Testis (tissue), 3 donors: Measurements from ENCODE around the gene MAP1B. TPM values are rescaled to one million over a fixed set of nuclear protein-coding genes. Genes with fewer than 3 reads are reported as not detected.

Experiments
- DNase-seq: peaks from one replicate; pipeline ENCODE4 v3.0.0-alpha.2; 2019
- H3K27ac ChIP-seq, 2 donors: fragments of 200-600 bp; sonication (generic); one replicate each; pipeline ENCODE4 v1.5.1; 2019
- H3K27me3 ChIP-seq: fragments of 200-600 bp; sonication (generic); one replicate; pipeline ENCODE4 v1.5.1; 2019
- H3K36me3 ChIP-seq: fragments of 200-600 bp; sonication (generic); one replicate; pipeline ENCODE4 v1.5.1; 2017; ENCODE audit warnings: low read depth; ENCODE audit errors: missing control alignments
- H3K4me1 ChIP-seq: fragments of 200-600 bp; sonication (generic); one replicate; pipeline ENCODE4 v1.5.1; 2019
- H3K4me3 ChIP-seq, 2 donors: fragments of 200-600 bp; sonication (generic); one replicate each; pipeline ENCODE4 v1.5.1; 2017 to 2019
- H3K9me3 ChIP-seq: fragments of 200-600 bp; sonication (generic); one replicate; pipeline ENCODE4 v1.5.1; 2017
- CTCF ChIP-seq, 3 experiments: fragments of 450-650 bp in 2 of 3; fragments of 200-600 bp in 1 of 3; sonication (generic) in 1 of 3; IDR thresholded peaks; one replicate each; pipeline ENCODE4 v1.5.1; 2016 to 2019; ENCODE audit warnings: antibody characterized with exemption in 3 of 3, mild to moderate bottlenecking in 2 of 3, moderate library complexity in 1 of 3
- POLR2A ChIP-seq: fragments of 450-650 bp; IDR thresholded peaks from one replicate; pipeline ENCODE4 v1.6.1; 2017; ENCODE audit warnings: antibody characterized with exemption, mild to moderate bottlenecking, moderate library complexity
- WGBS, 2 donors: methylation state at CpG; one replicate each; pipeline ENCODE4 v1.1.5; 2018; 5-methylcytosine and 5-hydroxymethylcytosine counted together
- intact Hi-C: fragments of 100-400 bp; cut with DNase I; formaldehyde crosslinking; loops from one replicate; pipeline ENCODE4 v1.15.1; 2023; ENCODE audit warnings: low total_unique reads
- polyA plus RNA-seq: library from polyadenylated mRNA; stranded (reverse); fragments of 350-450 nt; fragmentation: Illumina TruSeq; extraction: RNeasy Lipid Tissue Mini Kit (QIAGEN cat#74804); gene quantifications from one replicate; pipeline ENCODE4 v1.2.3, GENCODE V29; 2014; ENCODE audit warnings: low read depth, low replicate concordance; ENCODE audit not compliant: insufficient read depth
- total RNA-seq, 2 donors: library from RNA; depleted of rRNA; stranded (reverse); fragments of >200 nt; gene quantifications; one replicate each; pipeline ENCODE4 v1.2.3, GENCODE V29; 2016

The MAP1B gene
- total and polyA plus RNA-seq, 3 donors from 2014 or later, result 20.1 to 584 (median 431) TPM

GRCh38 chr5:72110394-72111013, 3.2 kb downstream of the MAP1B start:
- H3K36me3 ChIP-seq, result no peaks in the 10 kb centered on the region
- TF ChIP-seq CTCF (IDR thresholded peaks at IDR 0.05), result no peak
- no peak for TF ChIP-seq POLR2A
- H3K27me3 ChIP-seq, result no peaks in the 10 kb centered on the region
- no peaks in the 10 kb centered on the region for H3K9me3 ChIP-seq
- intact Hi-C loops, result no loop called here
- peak overlapping the region; percentile 29 to 58 for H3K27ac ChIP-seq
- peak overlapping the region in 1 of 2 donors; percentile 10 for H3K4me3 ChIP-seq
- H3K4me1 ChIP-seq, result peaks cover 39% of the 10 kb centered on the region
- WGBS, 2 donors, result 48 to 54% methylated on average over 7 to 9 of the region's 9 CpGs
- DNase-seq, result peak; percentile 53

GRCh38 chr5:72112389-72112788, 5.1 kb downstream of the MAP1B start:
- no peak for DNase-seq
- 60% methylated on average over 1 of the region's 1 CpG; no CpG with 5 or more reads in 1 of the 2 donors for WGBS, 2 donors
- intact Hi-C loops, result no loop called here

GRCh38 chr5:72114629-72115028, 7.4 kb downstream of the MAP1B start:
- H3K27me3 ChIP-seq, result no peaks in the 10 kb centered on the region
- intact Hi-C loops, result no loop called here
- H3K36me3 ChIP-seq, result no peaks in the 10 kb centered on the region
- TF ChIP-seq POLR2A (no peak), CTCF (IDR thresholded peaks at IDR 0.05) (no peak)
- WGBS, 2 donors, result 57 to 73% methylated on average over 2 of the region's 2 CpGs
- H3K27ac ChIP-seq, result peak overlapping the region in 1 of 2 donors; percentile 59
- H3K4me1 ChIP-seq, result peaks cover 30% of the 10 kb centered on the region
- no peaks in the 10 kb centered on the region for H3K9me3 ChIP-seq
- DNase-seq, result no peak
- no peak overlapping the region for H3K4me3 ChIP-seq

More at GRCh38 chr5:72112389-72112788, 5.1 kb downstream of the MAP1B start:
- TF ChIP-seq POLR2A (no peak), CTCF (IDR thresholded peaks at IDR 0.05) (no peak)
- Histone ChIP-seq H3K4me3 (no peak overlapping the region), H3K36me3 (no peaks in the 10 kb centered on the region), H3K9me3 (no peaks in the 10 kb centered on the region), H3K27me3 (no peaks in the 10 kb centered on the region), H3K27ac (peak overlapping the region in 1 of 2 donors; percentile 7), H3K4me1 (peaks cover 34% of the 10 kb centered on the region)

- Histone ChIP-seq H3K4me3 (no peak overlapping the region), H3K27me3 (no peaks in the 10 kb centered on the region), H3K4me1 (peaks cover 26% of the 10 kb centered on the region), H3K27ac (peak overlapping the region; percentile 52 to 59), H3K36me3 (no peaks in the 10 kb centered on the region), H3K9me3 (no peaks in the 10 kb centered on the region)
- no peak for TF ChIP-seq POLR2A
- no peak for DNase-seq
- intact Hi-C loops, result no loop called here
Measured at GRCh38 chr5:72115296-72115695, 8.0 kb downstream of the MAP1B start.

GRCh38 chr5:72117307-72117706, 10.0 kb downstream of the MAP1B start:
- DNase-seq, result no peak
- TF ChIP-seq POLR2A (no peak), CTCF (IDR thresholded peaks at IDR 0.05) (no peak)
- intact Hi-C loops, result no loop called here

More at GRCh38 chr5:72117307-72117706, 10.0 kb downstream of the MAP1B start:
- Histone ChIP-seq H3K36me3 (no peaks in the 10 kb centered on the region), H3K4me3 (no peak overlapping the region), H3K27me3 (no peaks in the 10 kb centered on the region), H3K4me1 (peaks cover 21% of the 10 kb centered on the region), H3K27ac (no peak overlapping the region), H3K9me3 (no peaks in the 10 kb centered on the region)
